Activated naive CD4-positive, alpha-beta T cell treated with anti-CD3 and anti-CD28 coated beads, Interleukin-2, amount 50 U/mL, for 72 hours (primary cell): ENCODE measurements around the gene POM121. TPM values are rescaled to one million over a fixed set of nuclear protein-coding genes. Genes with fewer than 3 reads are reported as not detected.
A peak's percentile ranks its signal among the peaks of the same experiment; 100 is the strongest.
"Not testable (repeated sequence)": the region's sequence is repeated elsewhere in the genome, so short reads cannot be mapped to it uniquely, and the experiment has no call there.

ENCODE experiments used
- ATAC-seq, 2 donors: fragments of 150-1000 bp; cut with Tn5 transposase; 2 replicates each; pipeline ENCODE4 v1.10.0; 2021; ENCODE audit warnings: mild to moderate bottlenecking in 2 of 2, moderate library complexity in 2 of 2
- DNase-seq, 2 donors: peaks; one replicate each; pipeline ENCODE4 v3.0.0; 2021 to 2022; ENCODE audit warnings: low spot score in 2 of 2
- H3K27ac Mint-ChIP-seq, 2 donors: one replicate each; pipeline ENCODE4 v1.8.0; 2022; ENCODE audit warnings: mild to moderate bottlenecking in 2 of 2, mixed read lengths in 2 of 2
- H3K36me3 Mint-ChIP-seq, 2 donors: one replicate each; pipeline ENCODE4 v1.8.0; 2022; ENCODE audit warnings: mixed read lengths in 2 of 2
- H3K9me3 Mint-ChIP-seq, 2 donors: one replicate each; pipeline ENCODE4 v1.8.0; 2022; ENCODE audit warnings: mixed read lengths in 2 of 2
- total RNA-seq, 2 donors: library from RNA; stranded (reverse); gene quantifications; one replicate each; pipeline ENCODE4 v1.2.3, GENCODE V29; 2022

POM121 gene
- total RNA-seq, 2 donors from 2014 or later, result 48.7 to 85.7 TPM

DNA sequence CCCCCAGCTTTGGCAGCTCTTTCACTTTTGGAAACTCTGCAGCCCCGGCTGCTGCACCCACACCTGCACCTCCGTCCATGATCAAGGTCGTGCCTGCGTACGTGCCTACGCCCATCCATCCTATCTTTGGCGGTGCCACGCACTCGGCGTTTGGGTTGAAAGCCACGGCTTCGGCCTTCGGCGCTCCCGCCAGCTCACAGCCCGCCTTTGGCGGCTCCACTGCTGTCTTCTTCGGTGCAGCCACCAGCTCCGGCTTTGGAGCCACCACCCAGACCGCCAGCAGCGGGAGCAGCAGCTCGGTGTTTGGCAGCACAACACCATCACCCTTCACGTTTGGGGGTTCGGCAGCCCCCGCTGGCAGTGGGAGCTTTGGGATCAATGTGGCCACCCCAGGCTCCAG lies 18.1 kb downstream of the POM121 start:
- not testable (repeated sequence) for H3K27ac Mint-ChIP-seq, H3K9me3 Mint-ChIP-seq, DNase-seq, H3K36me3 Mint-ChIP-seq, ATAC-seq

DNA sequence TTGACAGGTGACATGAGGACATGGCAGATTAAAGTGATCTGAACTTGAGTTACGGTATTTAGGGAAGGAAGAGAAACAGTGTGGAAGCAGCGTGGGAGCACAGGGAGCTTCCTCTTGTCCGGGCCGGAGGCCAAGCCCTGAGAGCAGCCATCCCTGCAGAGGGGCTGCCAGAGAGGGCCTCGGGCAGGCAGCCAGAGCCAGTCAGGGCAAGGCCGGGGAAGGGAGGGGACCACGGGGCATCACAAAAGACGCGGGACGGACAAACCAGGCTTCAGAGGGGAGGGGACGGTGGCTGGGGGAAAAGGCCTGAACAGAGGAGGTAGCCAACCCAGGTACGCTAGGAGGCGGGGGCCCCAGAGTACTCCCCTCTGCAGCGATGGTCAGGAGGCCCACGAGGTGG lies 20.0 kb downstream of the POM121 start:
- not testable (repeated sequence) for DNase-seq, H3K36me3 Mint-ChIP-seq, H3K27ac Mint-ChIP-seq, H3K9me3 Mint-ChIP-seq
- ATAC-seq, result peak in 1 of 2 donors; percentile 6

DNA sequence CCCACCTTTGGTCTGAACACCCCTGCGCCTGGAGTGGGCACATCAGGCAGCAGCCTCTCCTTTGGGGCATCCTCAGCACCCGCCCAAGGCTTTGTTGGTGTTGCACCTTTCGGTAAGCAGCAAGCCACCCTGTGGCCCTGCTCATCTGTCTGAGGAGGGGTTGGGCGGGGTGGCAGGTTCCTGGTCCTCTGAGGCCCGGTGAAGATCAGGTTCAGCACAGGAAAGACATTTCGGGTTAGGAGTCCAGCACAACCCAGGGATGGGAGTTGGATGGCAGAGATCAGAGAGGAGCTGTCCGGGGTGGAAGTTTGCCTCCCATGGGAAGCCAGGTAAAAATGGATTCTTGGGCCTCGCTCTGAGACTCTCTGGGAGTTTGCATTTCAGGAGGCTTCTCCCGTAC lies 20.7 kb downstream of the POM121 start:
- not testable (repeated sequence) for ATAC-seq, H3K36me3 Mint-ChIP-seq, H3K27ac Mint-ChIP-seq, H3K9me3 Mint-ChIP-seq, DNase-seq

DNA sequence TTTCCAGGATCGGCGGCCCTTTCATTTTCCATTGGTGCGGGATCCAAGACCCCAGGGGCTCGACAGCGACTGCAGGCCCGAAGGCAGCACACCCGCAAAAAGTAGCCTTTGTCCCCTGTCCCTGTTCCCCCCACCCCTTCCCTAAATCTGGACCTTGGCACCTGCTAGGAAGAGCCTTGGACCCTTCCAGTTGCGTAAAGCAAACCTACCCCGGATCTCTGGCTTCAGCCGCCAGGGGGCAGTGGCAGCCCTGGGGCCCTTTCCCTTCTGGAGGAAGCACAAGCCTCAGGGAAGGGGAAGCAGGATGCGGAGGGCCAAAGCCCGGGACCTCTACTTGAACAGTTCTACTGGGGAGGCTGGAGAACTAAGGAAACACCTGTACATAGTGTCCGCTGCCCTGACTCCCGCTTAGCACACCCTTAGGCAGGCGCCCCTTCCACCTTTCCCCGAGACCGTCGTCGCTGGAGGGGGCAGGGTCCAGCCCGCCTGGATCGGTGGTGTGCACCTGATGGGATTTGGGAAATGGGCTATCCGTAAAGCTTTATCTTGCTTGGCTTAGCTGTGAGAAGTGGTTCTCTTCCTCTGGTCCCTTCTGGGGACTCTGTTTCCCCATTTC lies 21.3 kb downstream of the POM121 start:
- not testable (repeated sequence) for H3K9me3 Mint-ChIP-seq, H3K27ac Mint-ChIP-seq, DNase-seq, H3K36me3 Mint-ChIP-seq, ATAC-seq

DNA sequence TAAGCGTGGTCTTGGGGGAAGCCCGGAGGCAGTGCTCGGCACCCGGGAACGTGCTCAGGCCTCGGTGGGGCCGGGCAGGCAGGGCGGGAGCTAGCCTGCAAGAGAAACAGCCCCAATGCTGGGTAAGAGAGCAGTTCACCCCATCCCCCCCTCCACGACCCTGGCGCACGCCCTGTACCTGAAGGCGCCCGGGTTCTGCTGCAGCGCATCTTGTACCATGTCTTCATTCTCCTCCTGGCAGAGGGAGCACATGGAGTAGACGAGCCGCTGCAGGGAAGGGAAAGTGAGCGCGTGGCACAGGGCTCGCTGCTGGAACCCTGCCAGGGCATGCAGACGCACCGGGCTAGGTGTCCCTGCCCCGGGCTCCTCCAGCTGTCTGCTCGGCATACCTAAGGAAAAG lies 23.8 kb downstream of the POM121 start:
- not testable (repeated sequence) for ATAC-seq, H3K27ac Mint-ChIP-seq, H3K9me3 Mint-ChIP-seq, H3K36me3 Mint-ChIP-seq, DNase-seq

DNA sequence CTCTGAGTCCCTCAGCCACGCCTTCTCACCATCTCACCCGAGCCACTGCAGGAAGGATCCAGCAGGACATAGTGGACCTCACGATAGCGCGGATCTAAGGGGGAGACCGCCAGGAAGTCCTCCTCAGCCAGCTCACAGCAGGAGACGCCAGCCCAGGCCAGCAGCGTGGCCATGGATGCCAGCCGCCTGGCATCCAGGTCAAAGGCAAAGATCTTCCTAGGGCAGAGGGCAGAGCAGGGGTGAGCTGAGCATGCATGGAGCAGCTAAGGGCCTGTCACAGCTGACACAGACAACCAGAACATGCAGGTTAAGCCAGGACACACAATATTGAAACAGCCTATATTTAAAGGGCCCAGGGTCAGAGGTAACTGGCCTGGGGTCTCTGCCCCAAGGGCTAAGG lies 24.4 kb downstream of the POM121 start:
- H3K9me3 Mint-ChIP-seq, H3K36me3 Mint-ChIP-seq, H3K27ac Mint-ChIP-seq, DNase-seq, ATAC-seq: not testable (repeated sequence)

DNA sequence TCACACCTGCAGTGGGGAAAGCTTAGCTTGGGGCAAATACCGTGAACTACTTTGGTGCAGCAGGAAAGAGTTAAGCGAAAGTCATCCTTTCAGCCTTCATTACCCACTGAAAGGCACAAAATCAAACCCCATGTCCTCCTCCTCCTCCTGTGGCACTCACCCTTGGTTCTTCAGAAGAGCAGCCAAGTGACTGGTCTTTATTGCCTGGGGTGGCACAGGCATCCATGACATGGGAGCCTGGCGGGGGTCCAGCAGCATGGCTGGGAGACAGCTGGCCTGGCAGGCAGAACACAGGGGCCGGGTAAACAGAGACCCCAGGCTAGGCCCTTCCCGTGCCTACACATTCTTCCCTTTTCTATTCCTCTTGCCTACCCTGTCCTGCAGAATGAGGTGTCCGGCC lies 24.8 kb downstream of the POM121 start:
- H3K9me3 Mint-ChIP-seq, H3K36me3 Mint-ChIP-seq, DNase-seq, ATAC-seq, H3K27ac Mint-ChIP-seq: not testable (repeated sequence)

DNA sequence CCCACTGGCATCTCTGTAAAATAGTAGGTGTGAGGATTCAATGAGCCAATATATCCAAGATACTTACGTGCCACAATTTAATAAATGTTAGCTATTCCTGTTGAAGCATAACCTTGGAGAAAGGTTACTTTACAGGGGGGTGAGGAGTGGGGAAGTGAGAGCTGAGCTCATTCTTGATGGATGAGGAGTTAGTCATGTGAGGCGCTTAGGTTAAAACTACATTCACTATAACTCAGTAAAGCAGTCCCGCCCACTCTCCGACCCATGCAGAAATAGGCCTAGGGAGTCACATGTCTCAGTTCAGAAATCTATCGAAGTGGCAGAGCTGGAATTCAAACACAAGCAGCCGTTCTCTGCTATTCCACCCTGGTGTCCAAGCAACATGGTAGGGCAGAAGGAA lies 25.5 kb downstream of the POM121 start:
- DNase-seq, H3K36me3 Mint-ChIP-seq, H3K27ac Mint-ChIP-seq, ATAC-seq, H3K9me3 Mint-ChIP-seq: not testable (repeated sequence)

DNA sequence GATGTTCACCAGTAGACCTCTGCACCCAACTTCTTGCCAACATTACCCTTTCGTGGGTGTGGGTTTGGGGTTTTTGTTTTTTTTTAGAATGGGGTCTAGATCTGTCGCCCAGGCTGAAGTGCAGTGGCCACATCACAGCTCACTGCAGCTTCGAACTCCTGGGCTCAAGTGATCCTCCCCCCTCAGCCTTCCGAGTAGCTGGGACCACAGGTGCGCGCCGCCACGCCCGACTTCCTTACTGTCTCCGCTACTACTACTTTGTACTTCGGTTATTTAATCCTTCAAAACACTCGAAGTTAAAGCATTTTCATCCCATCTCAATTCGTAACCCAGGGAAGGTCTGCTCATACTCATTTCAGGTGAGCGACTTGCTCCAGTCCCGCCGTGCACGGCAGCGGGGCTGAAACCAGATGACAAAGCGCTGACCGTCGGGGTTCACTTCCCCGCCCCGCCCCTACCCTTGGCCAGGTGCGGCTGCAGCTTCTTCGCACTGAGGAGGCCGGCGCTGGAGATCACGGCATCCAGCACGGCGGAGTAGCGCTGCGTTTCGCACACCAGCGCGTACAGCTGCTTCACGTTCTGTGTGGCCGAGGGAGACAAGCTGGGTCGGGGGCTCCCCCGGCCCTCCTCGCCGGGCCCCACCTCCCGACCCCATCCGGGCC lies 29.1 kb downstream of the POM121 start:
- not testable (repeated sequence) for H3K36me3 Mint-ChIP-seq

DNA sequence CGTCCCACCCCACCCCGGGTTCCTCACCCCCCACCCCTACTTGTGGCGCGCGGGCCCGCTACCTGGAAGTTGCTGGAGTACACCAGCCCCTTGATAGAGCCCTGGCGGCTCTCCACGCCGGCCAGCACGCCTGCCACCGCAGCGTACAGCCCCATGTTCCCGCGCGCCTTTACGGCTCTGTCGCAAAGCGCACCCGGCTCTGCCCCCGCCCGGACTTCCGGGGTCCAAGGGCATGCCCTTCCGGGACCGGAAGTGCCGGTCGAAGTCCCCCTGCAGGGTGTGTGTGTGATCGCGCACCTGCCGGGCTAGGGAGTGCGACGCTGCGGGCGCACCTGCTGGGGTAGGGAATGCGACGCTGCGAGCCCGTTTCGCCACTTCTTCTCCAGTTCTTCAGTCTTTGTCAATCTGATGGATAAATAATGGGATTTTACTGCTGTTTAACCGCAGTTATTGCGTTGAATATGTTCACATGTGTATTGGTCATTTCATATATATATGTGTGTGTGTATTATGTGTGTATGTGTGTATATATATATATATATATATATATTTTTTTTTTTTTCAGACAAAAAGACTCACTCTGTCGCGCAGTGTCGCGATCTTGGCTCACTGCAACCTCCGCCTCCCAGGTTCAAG lies 29.8 kb downstream of the POM121 start:
- H3K36me3 Mint-ChIP-seq, DNase-seq, H3K9me3 Mint-ChIP-seq, H3K27ac Mint-ChIP-seq: not testable (repeated sequence)
- ATAC-seq, result peak; percentile 89 to 95

More for the DNA sequence above, 29.1 kb downstream of the POM121 start:
- peak; percentile 66 to 69 for ATAC-seq
- not testable (repeated sequence) for H3K27ac Mint-ChIP-seq, DNase-seq, H3K9me3 Mint-ChIP-seq

DNA sequence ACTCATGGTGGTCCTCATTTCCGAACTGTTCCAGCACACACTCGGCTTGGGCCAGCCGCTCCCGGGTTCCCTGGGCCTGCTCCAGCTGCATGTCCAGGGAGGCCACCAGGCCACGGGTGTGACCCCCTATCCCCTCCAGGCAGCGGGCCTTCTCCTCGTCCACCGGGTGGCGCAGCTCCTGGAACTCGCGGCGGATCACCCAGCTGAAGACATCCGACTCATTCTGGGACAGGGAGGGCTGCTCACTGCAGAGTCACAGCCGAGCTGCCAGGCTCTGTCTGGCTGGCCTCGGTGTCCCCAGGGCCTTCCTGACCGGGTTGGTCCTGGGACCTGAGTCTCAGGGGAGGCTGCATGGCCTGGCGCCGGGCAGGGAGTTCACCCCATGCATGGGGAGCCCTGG lies 35.1 kb downstream of the POM121 start:
- not testable (repeated sequence) for DNase-seq, H3K9me3 Mint-ChIP-seq

DNA sequence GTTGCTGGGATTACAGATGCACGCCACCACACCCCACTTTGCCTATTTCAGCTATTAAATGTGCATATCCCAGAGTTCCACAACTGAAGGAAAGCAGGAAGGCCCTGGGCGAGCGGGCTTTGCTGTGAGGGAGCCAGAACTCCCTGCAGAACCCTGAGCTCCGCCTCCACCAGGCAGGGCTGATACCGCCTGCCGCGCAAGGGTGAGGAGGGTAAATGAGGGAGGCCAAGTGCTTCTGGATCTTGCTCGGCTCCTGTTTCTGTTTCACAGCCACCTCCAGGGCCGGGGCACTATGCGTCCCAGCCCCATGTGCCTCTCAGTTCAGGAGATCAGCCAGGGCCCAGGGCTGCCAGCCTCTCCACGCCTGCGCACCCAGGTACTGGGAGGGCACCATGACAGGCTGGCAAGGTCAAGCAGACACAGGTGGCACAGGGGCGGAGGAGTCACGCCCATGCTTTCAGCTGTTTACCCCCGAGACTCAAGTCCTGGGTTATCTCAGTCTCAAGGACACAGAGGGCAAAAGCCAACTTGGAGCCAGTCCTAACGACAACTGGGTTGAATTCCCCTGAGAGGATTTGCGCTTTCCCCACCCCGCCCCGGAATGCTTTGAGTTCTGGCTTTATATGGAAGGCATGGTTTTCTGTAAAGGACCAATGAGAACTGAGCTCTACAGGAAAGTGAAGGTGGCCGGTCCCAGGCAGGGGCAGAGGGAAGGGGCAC lies 35.9 kb downstream of the POM121 start:
- not testable (repeated sequence) for H3K27ac Mint-ChIP-seq, DNase-seq, ATAC-seq, H3K36me3 Mint-ChIP-seq, H3K9me3 Mint-ChIP-seq

More for the DNA sequence above, 35.1 kb downstream of the POM121 start:
- not testable (repeated sequence) for H3K36me3 Mint-ChIP-seq, H3K27ac Mint-ChIP-seq
- ATAC-seq, result peak in 1 of 2 donors; percentile 25

DNA sequence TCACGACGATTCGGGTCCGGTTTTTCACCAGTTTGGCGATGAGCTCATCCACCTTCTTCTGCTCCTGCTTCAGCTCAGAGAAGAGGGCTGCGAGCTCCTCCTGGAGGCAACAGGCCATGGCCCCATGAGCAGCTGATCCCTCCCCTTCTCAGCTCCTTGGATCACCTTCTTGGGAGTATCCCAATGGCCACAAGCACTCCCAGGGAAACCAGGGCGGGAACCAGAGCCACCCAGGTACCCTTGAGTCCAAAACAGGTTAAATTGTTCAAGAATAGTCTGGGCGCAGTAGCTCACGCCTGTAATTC lies 36.4 kb downstream of the POM121 start:
- H3K36me3 Mint-ChIP-seq, result not testable (repeated sequence)

DNA sequence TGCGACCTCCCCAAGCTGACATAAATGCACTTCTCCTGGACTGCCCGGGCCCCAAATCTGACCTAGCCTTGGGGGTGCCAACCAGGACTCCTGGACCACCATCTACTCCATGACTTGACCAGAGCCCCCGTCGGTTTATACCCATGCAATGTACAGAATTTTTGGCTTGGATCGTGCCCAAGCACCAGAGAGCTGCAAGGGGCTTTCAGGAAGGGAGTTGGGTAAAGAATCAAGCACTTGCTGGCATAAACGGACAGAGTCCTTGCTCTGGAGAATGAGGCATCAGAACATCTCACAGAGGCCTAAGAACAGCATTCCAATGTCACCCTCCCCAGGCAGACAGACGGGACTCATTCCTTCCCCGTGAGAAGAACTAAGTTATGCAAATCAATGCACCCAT lies 38.2 kb downstream of the POM121 start:
- H3K27ac Mint-ChIP-seq, H3K9me3 Mint-ChIP-seq, H3K36me3 Mint-ChIP-seq, ATAC-seq, DNase-seq: not testable (repeated sequence)

More for the DNA sequence above, 36.4 kb downstream of the POM121 start:
- H3K27ac Mint-ChIP-seq, H3K9me3 Mint-ChIP-seq, ATAC-seq, DNase-seq: not testable (repeated sequence)

DNA sequence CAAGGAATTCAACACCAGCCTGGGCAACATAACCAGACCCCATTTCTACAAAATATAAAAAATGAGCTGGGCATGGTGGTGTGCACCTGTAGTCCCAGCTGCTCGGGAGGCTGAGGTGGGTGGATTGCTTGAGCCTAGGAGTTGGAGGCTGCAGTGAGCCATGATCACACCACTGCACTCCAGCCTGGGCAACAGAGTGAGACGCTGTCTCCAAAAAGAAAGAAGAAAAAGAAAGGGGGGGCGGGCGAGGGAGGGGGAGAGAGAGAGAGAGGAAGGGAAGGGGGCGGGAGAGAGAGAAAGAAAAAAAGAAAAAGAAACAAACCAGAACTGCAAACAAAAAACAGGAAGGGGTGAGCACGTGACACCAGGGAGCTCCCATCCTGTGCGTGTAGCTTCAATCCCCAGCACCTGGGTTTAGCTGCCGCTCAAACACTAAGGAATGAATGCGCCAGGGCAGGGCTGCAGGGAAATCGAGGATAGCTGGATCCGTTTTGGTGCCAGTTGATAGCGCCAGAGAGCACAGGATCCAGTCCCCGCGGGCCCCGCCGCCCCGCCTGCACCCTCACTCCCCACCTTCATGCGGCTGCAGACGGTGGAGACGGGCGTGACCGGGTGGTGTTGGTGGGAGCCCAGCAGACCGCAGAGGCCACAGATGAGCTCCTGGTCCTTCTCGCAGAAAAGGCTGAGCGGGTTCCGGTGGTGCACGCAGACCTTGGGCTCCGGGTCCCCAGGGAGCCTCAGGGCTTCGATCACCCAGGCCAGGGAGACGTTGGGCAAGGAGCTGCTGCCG lies 40.5 kb downstream of the POM121 start:
- not testable (repeated sequence) for H3K36me3 Mint-ChIP-seq, H3K9me3 Mint-ChIP-seq, DNase-seq, H3K27ac Mint-ChIP-seq
- peak; percentile 64 to 66 for ATAC-seq

DNA sequence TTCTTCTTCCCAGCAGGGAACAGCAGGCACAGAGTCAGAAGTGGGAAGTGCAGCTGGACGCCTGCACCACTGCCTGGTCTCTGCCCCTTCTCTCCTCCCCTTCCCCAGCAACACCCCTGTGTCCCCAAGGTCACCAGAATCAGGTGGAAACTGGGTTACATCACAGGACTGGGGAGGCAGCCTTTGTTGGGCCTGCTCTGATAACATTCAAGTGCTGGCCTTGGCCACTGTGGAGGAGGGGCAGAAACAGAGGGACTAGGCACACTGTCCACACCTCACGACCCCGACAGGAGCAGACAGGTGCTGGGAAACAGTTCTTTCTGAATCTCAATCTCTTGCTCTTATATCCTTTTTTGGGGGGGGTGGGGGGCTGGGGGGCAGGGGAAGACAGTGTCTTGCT lies 42.0 kb downstream of the POM121 start:
- not testable (repeated sequence) for ATAC-seq, H3K36me3 Mint-ChIP-seq, H3K9me3 Mint-ChIP-seq, DNase-seq, H3K27ac Mint-ChIP-seq
